GM18909 (cell line): Measurements from ENCODE around the gene BNIP1.

Experiments
- ATAC-seq: cut with Tn5 transposase; IDR thresholded peaks from one replicate; pipeline ENCODE4 v1.9.1; 2021; ENCODE audit warnings: mild to moderate bottlenecking; ENCODE audit not compliant: unreplicated experiment, poor library complexity

Gene BNIP1

DNA sequence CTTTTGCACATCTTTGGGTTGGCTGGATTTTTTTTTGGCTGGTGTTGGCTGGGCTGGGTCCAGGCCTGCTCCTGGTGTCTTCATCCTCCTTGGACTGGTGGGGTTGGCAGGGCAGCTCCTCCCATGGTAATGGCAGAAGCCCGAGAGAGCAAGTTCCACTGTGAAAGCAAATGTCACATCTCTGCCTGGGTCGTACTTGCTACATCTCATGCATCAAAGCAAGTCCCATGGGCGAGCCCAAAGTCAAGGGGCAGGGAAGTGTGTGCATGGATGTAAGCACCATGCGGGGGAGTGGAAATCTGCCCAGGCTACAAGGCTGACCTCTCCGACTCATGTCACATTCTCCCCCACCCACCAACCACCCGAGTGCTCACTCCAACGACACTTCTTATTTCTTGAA is 64.0 kb downstream of the BNIP1 start:
- ATAC-seq = no peak

GRCh38 chr5:173210877-173211276 is 66.5 kb downstream of the BNIP1 start:
- ATAC-seq = no peak

DNA sequence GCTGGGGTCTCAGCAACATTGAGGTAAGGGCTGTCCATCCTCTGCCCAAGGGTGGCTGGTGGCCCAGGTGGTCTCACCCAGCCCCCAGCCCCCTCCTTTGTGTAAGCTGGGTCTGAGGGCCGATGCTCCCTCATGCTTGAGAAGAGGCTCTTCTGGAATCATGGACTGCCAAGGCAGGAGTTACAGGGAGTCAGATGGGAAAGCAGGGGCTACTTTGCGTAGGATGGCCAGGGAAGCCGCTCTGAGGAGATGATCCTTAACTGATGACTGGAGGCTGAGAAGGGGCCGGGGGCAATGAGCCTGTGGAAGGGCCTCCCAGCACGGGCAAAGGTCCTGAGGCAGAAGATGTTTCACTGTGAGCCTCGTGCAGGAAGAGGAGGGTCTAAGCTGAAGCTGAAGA is 67.0 kb downstream of the BNIP1 start:
- ATAC-seq = no peak

DNA sequence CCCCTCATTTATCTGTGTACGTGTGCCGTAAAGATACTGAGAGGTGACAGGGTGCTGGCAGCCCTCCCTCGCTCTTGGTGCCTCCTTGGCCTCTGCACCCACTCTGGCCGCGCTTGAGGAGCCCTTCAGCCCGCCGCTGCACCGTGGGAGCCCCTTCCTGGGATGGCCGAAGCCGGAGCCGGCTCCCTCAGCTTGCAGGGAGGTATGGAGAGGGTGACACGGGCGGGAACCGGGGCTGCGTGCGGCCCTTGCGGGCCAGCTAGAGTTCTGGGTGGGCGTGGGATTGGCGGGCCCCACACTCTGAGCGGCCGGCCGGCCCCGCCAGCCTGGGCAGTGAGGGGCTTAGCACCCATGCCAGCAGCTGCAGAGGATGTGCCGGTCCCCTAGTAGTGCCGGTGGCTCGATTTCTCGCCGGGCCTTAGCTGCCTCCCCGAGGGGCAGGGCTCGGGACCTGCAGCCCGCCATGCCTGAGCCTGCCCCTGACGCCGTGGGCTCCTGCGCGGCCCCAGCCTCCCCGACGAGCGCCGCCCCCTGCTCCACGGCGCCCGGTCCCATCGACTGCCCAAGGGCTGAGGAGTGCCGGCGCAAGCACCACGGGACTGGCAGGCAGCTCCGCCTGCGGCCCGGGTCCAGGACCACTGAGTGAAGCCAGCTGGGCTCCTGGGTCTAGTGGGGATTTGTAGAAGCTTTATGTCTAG is 69.1 kb downstream of the BNIP1 start:
- no peak for ATAC-seq
